Vagina (tissue), 2 donors: Measurements from ENCODE around the gene GORASP2.

ENCODE experiments used
- CTCF ChIP-seq, 3 experiments: fragments of 450-650 bp in 2 of 3; fragments of 200-600 bp in 1 of 3; sonication (generic) in 1 of 3; IDR thresholded peaks; one replicate each; pipeline ENCODE4 v1.5.1; 2017 to 2019; ENCODE audit warnings: antibody characterized with exemption in 3 of 3, mild to moderate bottlenecking in 2 of 3, moderate library complexity in 2 of 3
- POLR2A ChIP-seq, 2 donors: fragments of 450-650 bp; IDR thresholded peaks; one replicate each; pipeline ENCODE4 v1.6.1; 2017; ENCODE audit warnings: antibody characterized with exemption in 2 of 2, mild to moderate bottlenecking in 2 of 2, moderate library complexity in 2 of 2
- POLR2AphosphoS5 ChIP-seq, 2 donors: sonication (generic); formaldehyde crosslinking; IDR thresholded peaks; one replicate each; pipeline ENCODE4 v1.9.0; 2017; ENCODE audit warnings: antibody characterized with exemption in 2 of 2, mild to moderate bottlenecking in 2 of 2, low read depth in 1 of 2; ENCODE audit not compliant: insufficient read depth in 1 of 2

DNA sequence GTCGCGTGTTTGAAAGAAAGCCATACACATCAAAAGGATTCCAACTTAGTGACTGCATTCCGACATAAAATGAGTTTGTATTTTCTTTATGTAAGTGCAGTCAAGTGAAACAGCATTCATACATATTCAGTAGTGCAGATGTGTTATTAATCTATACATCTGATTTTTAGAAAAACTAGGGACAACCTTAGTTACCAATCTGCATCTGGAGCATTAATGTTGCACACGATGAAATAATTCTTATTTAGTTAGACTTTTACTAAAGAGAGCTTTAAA is 1.9 kb downstream of the GORASP2 start:
- TF ChIP-seq POLR2A (IDR thresholded peaks at IDR 0.05): no peak
- TF ChIP-seq CTCF (IDR thresholded peaks at IDR 0.05): no peak
- no peak for TF ChIP-seq POLR2AphosphoS5 (IDR thresholded peaks at IDR 0.05; ENCODE audit: insufficient read depth in 1 of 2, low read depth in 1 of 2)
